Measurements from ENCODE around the gene SPTBN5. TPM values are rescaled to one million over a fixed set of nuclear protein-coding genes. Genes with fewer than 3 reads are reported as not detected.
A peak's percentile ranks its signal among the peaks of the same experiment; 100 is the strongest.

Gene SPTBN5
- total RNA-seq, 1 donor from 2014 or later = 2.1 TPM

DNA sequence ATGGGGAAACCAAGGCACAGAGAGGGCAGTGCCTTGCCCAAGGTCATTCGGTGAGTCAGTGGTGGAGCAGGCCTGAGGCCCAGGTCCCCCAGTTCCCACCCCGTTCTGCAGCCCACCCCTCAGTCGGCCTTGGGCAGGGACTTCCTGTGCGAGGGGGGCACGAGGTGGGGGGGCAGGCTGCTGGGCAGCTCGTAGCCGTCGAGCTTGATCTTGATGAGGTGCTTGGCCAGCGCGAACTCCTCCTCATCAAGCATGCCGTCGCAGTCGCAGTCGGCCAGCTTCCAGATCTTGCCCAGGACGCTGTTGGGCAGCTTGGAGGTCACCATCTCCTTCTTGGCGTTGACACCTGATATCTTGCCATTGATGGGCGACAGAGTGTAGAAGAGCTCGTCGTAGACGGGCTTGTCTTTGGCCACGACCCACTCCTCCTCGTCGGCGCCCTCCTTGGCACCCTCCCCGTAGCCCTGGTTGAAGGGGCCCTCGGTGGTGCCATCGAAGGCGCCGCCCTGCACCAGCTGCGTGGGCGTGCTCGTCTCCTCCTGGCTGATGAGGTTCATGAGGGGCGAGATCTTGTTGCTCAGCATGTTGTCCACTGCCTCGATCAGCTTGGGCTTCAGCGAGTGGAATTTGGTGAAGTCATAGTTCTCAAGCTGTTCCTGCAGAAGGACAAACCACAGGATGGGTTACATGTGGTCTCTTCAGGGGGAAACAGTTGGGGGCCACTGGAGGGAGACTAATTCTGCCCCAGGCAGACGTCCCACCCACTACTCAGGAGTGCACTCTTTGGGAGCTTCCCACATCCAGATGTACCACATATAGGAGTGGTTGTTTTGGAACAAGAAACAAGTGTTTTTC, 6.9 kb upstream of the SPTBN5 start:
- TF ChIP-seq, protein P1, sequence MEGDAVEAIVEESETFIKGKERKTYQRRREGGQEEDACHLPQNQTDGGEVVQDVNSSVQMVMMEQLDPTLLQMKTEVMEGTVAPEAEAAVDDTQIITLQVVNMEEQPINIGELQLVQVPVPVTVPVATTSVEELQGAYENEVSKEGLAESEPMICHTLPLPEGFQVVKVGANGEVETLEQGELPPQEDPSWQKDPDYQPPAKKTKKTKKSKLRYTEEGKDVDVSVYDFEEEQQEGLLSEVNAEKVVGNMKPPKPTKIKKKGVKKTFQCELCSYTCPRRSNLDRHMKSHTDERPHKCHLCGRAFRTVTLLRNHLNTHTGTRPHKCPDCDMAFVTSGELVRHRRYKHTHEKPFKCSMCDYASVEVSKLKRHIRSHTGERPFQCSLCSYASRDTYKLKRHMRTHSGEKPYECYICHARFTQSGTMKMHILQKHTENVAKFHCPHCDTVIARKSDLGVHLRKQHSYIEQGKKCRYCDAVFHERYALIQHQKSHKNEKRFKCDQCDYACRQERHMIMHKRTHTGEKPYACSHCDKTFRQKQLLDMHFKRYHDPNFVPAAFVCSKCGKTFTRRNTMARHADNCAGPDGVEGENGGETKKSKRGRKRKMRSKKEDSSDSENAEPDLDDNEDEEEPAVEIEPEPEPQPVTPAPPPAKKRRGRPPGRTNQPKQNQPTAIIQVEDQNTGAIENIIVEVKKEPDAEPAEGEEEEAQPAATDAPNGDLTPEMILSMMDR (IDR thresholded peaks at IDR 0.05) = no peak
- Histone ChIP-seq H3K27ac (no peak overlapping the region), H3K4me3 (no peak overlapping the region), H3K9me3 (no peaks in the 10 kb centered on the region), H3K27me3 (ENCODE audit: low read depth) (no peaks in the 10 kb centered on the region), H3K36me3 (peaks cover 58% of the 10 kb centered on the region), H3K4me1 (peaks cover 5% of the 10 kb centered on the region)
- DNase-seq (no peak), ATAC-seq (no peak)
- intact Hi-C loops (cut with DNase I) = no loop called here

DNA sequence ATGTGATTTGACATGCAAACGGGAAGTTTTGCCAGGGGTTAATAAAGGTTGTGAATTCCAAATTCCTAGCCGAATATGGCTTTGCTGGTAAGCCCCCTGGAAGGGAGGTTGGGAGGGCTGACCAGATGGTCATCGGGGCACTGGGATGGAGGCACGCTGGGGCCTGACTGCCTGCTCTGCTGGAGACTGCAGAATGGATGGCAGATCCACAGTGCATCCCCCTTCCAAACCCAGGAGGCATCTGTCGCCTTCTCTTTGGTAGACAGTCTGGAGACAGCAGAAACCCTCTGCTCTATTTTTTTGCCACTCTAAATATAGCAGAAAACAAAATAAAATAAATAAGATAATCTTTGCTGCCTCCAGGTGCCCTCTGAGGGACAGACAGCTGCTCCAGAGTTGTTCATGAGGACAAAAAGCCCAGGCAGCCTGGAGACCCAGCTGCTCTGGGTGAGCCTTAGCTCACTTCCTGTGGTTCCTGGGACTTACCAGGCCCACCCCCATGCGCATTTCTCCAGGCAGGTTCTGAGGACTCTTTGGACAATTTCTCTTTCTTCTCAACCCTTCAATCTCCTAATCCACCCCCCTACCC, 6.1 kb upstream of the SPTBN5 start:
- DNase-seq = no peak
- no peak for ATAC-seq
- intact Hi-C loops (cut with DNase I) = no loop called here
- no peak overlapping the region for H3K4me3 ChIP-seq
- H3K4me1 ChIP-seq = peaks cover 9% of the 10 kb centered on the region
- no peaks in the 10 kb centered on the region for H3K9me3 ChIP-seq
- TF ChIP-seq, protein P1 (IDR thresholded peaks at IDR 0.05) = no peak
- H3K36me3 ChIP-seq = peaks cover 51% of the 10 kb centered on the region
- H3K27ac ChIP-seq = no peak overlapping the region
- H3K27me3 ChIP-seq (ENCODE audit: low read depth) = no peaks in the 10 kb centered on the region

GRCh38 chr15:41897363-41897799, 3.5 kb upstream of the SPTBN5 start:
- Histone ChIP-seq H3K27me3 (ENCODE audit: low read depth) (no peaks in the 10 kb centered on the region), H3K4me3 (no peak overlapping the region), H3K9me3 (no peaks in the 10 kb centered on the region), H3K27ac (peak overlapping the region; percentile 13), H3K36me3 (peaks cover 48% of the 10 kb centered on the region), H3K4me1 (peaks cover 26% of the 10 kb centered on the region)
- TF ChIP-seq, protein P1 (IDR thresholded peaks at IDR 0.05) = no peak
- intact Hi-C loops (cut with DNase I) = no loop called here
- DNase-seq = no peak
- no peak for ATAC-seq

DNA sequence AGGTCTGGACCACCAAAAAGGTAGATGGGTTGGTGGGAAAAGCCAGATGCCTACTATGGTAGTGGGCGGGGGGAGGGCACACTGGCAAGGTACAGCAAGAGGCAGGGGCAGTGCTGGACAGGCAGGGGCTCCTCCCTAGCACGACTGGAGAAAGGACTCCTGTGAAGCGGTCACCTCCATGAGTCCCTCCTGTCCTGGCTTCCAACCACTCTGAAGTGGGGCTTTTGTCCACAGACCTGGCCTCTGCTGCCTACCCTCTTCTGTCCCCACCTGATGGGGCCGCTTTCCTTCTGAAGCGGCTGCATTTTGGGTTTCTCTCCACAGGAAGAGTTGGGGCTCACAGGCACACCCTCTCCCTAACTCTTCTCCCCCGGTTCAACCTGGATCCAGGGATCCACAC, 2.7 kb upstream of the SPTBN5 start:
- Histone ChIP-seq H3K4me3 (no peak overlapping the region), H3K36me3 (peaks cover 44% of the 10 kb centered on the region), H3K27me3 (ENCODE audit: low read depth) (no peaks in the 10 kb centered on the region), H3K27ac (no peak overlapping the region), H3K9me3 (no peaks in the 10 kb centered on the region), H3K4me1 (peaks cover 26% of the 10 kb centered on the region)
- DNase-seq (no peak), ATAC-seq (no peak)
- TF ChIP-seq, protein P1 (IDR thresholded peaks at IDR 0.05) = no peak
- intact Hi-C loops (cut with DNase I) = no loop called here

- intact Hi-C loops (cut with DNase I) = no loop called here
Measured at GRCh38 chr15:41895957-41896356, 2.1 kb upstream of the SPTBN5 start.

More at GRCh38 chr15:41895957-41896356, 2.1 kb upstream of the SPTBN5 start:
- ATAC-seq (no peak), DNase-seq (no peak)
- TF ChIP-seq, protein P1 (IDR thresholded peaks at IDR 0.05) = no peak
- Histone ChIP-seq H3K27me3 (ENCODE audit: low read depth) (no peaks in the 10 kb centered on the region), H3K4me3 (no peak overlapping the region), H3K36me3 (peaks cover 38% of the 10 kb centered on the region), H3K9me3 (no peaks in the 10 kb centered on the region), H3K27ac (peak overlapping the region; percentile 79), H3K4me1 (peaks cover 26% of the 10 kb centered on the region)

All from lower lobe of right lung (tissue), 2 donors.